Vagina (tissue), 2 donors: Measurements from ENCODE around the gene ZNF441.

Source experiments
- POLR2A ChIP-seq, 2 donors: fragments of 450-650 bp; IDR thresholded peaks; one replicate each; pipeline ENCODE4 v1.6.1; 2017; ENCODE audit warnings: antibody characterized with exemption in 2 of 2, mild to moderate bottlenecking in 2 of 2, moderate library complexity in 2 of 2
- POLR2AphosphoS5 ChIP-seq, 2 donors: sonication (generic); formaldehyde crosslinking; IDR thresholded peaks; one replicate each; pipeline ENCODE4 v1.9.0; 2017; ENCODE audit warnings: antibody characterized with exemption in 2 of 2, mild to moderate bottlenecking in 2 of 2, low read depth in 1 of 2; ENCODE audit not compliant: insufficient read depth in 1 of 2
- TF ChIP-seq, protein P1 (sequence below), 3 experiments: fragments of 450-650 bp in 2 of 3; fragments of 200-600 bp in 1 of 3; sonication (generic) in 1 of 3; IDR thresholded peaks; one replicate each; pipeline ENCODE4 v1.5.1; 2017 to 2019; ENCODE audit warnings: antibody characterized with exemption in 3 of 3, mild to moderate bottlenecking in 2 of 3, moderate library complexity in 2 of 3

- TF ChIP-seq, protein P1, sequence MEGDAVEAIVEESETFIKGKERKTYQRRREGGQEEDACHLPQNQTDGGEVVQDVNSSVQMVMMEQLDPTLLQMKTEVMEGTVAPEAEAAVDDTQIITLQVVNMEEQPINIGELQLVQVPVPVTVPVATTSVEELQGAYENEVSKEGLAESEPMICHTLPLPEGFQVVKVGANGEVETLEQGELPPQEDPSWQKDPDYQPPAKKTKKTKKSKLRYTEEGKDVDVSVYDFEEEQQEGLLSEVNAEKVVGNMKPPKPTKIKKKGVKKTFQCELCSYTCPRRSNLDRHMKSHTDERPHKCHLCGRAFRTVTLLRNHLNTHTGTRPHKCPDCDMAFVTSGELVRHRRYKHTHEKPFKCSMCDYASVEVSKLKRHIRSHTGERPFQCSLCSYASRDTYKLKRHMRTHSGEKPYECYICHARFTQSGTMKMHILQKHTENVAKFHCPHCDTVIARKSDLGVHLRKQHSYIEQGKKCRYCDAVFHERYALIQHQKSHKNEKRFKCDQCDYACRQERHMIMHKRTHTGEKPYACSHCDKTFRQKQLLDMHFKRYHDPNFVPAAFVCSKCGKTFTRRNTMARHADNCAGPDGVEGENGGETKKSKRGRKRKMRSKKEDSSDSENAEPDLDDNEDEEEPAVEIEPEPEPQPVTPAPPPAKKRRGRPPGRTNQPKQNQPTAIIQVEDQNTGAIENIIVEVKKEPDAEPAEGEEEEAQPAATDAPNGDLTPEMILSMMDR (IDR thresholded peaks at IDR 0.05), result no peak
- no peak for TF ChIP-seq POLR2A (IDR thresholded peaks at IDR 0.05)
- no peak for TF ChIP-seq POLR2AphosphoS5 (IDR thresholded peaks at IDR 0.05; ENCODE audit: insufficient read depth in 1 of 2, low read depth in 1 of 2)
Measured at GRCh38 chr19:11767633-11768133, 883 bp downstream of the ZNF441 start.
